Prostate gland (tissue), 2 donors: Measurements from ENCODE around the gene MTG1.

Source experiments
- CTCF ChIP-seq, 4 experiments: fragments of 200-600 bp in 2 of 4; fragments of 450-650 bp in 2 of 4; sonication (generic) in 2 of 4; IDR thresholded peaks; 1 replicate in 3 of 4; 2 replicates in 1 of 4; pipeline ENCODE4 v1.5.1; 2016 to 2019; ENCODE audit warnings: antibody characterized with exemption in 4 of 4, mild to moderate bottlenecking in 2 of 4, moderate library complexity in 2 of 4
- POLR2AphosphoS5 ChIP-seq: sonication (generic); formaldehyde crosslinking; IDR thresholded peaks from one replicate; pipeline ENCODE4 v1.6.1; 2017; ENCODE audit warnings: antibody characterized with exemption

DNA sequence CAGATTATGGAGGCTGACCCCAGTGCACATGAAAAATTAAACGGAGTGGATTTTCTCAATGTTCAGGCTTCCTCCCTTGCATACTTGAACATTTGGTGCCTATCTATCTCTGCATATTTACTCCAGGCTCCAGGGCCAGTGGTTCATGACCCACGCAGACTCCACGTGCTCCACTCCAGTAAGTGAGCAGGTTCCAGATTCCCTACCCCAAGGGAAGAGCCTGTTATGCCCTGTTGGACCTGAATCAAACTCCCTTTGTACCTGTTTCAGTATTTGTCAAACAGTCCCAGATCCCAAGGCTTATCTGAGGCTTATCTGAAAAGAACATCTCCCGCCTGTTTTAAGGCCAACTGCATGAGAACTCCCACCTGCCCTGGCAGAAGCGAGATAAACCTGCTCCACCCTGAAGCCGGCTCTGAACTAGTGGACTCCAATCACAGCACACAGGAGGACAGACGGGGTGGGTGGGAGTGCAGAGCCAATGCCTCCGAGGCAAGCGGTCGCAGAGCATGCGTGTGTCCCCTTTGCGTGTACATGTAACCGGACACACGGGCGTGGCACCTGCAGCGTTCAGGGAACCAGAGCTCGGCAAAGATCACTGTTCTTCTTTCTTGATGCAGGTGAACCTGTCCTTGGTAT, 33.9 kb upstream of the MTG1 start:
- TF ChIP-seq POLR2AphosphoS5, result no peak
- no peak for TF ChIP-seq CTCF (IDR thresholded peaks at IDR 0.05)
